HS-5 (cell line): ENCODE results near the gene SEPTIN5.
"Not testable (repeated sequence)": the region's sequence is repeated elsewhere in the genome, so short reads cannot be mapped to it uniquely, and the experiment has no call there.

Experiments used
- DNase-seq: peaks from one replicate; pipeline ENCODE4 v3.0.0-alpha.2; 2012; ENCODE audit warnings: low read depth

SEPTIN5 gene

GRCh38 chr22:19680911-19681862, 33.1 kb upstream of the SEPTIN5 start:
- no peak for DNase-seq

- DNase-seq: no peak
Observed at GRCh38 chr22:19681863-19682245, 32.4 kb upstream of the SEPTIN5 start.

GRCh38 chr22:19686946-19687345, 27.4 kb upstream of the SEPTIN5 start:
- DNase-seq: no peak

- no peak for DNase-seq
Observed at GRCh38 chr22:19687561-19688300, 26.6 kb upstream of the SEPTIN5 start.

DNA sequence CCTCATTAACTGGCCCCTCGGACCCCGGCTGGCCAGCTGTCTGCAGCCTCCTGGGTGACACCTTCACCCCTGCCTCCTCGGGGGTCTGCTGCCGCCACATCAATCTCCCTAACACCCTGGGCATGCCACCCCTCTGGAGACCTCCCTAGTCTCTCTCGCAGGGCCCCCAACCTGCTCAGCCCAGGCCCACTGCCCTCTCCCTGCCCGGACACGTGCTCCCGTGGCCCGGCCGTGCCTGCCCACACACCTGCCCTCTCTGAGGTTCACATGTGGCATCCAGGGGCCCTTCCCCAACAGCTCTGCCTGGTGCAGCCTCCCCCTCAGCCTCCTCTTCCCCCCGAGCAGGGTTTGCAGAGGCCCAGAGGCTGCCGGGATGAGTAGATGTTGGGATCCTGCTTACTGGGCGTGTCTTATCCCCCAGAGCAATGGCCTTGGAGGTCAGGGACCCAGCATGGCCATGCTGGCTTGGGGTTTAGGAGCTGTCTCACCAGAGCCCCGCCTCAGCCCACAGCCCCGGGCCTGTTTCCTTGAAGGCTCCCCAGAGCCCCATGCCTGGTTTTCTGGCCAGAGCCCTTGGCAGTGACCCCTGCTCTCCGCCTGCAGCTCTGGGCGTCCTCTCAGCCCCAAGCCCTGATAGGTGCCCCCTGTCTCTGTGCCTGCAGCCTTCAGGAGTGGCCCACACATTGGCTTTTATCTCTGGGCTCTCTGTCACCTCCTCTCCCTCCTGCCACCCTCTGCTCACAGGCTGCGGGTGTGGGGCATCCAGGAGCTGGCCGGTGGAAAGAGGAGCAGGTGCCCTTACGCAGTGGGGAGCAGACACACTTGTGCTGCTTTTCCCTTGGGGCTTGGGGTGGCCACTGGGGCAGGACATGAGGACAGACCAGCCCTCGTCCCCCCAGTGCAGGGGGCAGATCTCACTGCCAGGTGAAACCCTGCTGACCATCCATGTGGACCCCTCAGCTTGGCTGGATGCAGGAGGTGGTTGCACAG, 25.7 kb upstream of the SEPTIN5 start:
- DNase-seq: no peak

DNA sequence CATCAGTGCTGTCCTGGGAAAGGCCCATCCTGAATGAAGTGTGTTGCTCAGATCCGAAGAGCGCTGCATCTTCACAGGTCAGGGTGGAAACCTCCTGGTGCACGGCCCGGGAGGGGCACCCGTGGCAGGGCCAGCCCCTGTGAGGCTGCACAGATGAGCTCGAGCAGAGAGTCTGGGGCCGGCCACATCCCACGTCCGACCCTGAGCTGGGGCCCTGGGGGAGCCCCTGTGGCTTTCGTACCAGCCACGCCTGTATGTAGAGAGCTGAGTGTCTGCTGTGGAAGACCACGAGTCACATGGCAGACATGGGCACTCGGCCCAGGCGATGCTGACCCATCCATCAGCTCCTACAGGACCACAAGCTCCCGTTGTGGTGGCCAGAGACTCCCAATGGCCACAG, 24.9 kb upstream of the SEPTIN5 start:
- DNase-seq: no peak

GRCh38 chr22:19691007-19691720, 23.1 kb upstream of the SEPTIN5 start:
- no peak for DNase-seq

DNA sequence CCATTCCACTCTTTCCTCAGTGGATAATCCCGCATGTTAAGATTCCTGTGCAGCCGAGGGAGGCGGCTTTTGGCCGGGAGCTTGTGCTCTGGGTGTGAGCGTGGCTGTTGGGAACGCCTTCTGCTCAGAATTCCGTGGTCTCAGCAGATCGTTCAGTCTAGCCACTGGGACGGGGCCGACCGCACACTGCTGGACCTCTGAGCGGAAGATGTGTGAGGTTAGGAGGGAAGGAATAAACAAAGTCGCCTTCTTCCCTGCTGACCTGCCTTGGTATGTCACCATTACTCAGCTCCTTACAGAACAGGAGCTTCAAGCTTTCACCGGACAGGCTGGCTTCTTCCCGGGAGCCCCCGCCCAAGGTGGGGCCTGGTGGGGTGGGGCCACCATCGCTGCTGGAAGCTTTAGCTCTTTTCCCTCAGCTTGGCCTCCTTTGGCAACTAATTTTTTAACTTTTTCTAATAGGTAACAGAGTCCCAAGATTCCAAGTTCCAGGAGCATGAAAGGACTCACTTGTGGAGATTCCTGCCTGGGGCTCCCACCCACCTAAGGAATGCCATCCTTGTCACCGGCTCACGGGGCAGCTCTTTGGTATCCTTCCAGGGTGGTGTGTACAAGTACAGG, 22.5 kb upstream of the SEPTIN5 start:
- no peak for DNase-seq

DNA sequence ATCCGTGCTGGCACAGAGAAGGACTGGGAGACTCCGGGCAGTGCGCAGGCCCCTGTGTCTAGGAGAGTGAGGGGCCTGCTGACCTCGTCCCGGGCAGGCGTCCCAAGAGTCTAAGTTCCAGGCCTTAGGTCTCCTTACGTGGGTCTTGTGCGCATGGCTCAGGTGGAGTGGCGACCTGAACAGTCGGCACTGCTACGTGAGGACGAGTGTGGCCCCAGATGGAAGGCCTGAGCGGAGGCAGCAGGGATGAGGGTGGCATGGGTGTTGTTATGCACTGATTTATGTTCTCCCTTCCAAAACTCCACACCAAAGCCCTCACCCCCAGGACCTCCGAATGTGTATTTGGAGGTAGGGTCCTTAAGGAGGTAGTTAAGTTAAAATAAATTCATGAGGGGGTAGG, 20.7 kb upstream of the SEPTIN5 start:
- no peak for DNase-seq

- DNase-seq: no peak
Observed at GRCh38 chr22:19693981-19694670, 20.2 kb upstream of the SEPTIN5 start.

GRCh38 chr22:19694696-19695095, 19.6 kb upstream of the SEPTIN5 start:
- DNase-seq: no peak

DNA sequence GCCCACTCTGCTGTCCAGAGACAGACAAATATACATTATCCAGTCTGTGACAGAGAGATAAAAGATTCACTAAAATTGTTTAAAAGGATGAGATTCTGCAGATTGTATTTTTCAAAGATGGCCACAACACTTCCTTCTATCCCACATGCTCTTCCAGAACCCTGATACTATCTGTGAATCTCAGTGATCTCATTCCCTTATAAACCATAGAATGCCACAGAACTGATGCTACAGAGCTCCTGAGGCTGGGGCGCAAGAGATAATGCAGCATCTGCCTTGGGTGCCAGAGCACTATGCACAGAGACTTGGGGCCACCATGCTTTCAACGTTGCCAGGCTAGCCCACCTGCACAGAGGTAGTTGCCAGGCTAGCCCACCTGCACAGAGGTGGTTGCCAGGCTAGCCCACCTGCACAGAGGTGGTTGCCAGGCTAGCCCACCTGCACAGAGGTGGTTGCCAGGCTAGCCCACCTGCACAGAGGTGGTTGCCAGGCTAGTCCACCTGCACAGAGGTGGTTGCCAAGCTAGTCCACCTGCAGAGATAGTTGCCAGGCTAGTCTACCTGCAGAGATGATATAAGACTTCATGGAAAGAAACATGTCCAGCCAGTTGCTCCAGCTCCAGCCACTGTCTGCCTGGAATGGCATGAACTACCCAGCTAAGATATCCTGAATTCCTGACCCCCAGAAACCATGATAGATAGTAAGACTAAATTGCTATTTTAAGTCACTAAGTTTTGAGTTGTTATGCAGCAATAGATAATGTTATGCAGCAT, 17.6 kb upstream of the SEPTIN5 start:
- no peak for DNase-seq

DNA sequence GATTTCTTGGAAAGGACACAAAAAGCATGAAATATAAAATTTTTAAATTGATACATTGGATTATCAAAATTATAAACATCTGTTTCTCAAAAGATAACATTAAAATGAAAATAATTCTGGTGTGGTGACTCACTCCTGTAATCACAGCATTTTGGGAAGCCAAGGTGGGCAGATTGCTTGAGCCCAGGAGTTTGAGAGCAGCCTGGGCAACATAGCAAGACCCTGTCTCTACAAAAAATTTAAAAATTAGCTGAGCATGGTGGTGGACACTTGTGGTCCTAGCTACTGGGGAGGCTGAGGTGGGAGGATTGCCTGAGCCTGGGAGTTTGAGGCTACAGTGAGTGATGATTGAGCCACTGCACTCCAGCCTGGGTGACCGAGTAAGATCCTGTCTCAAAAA, 16.4 kb upstream of the SEPTIN5 start:
- not testable (repeated sequence) for DNase-seq

- DNase-seq: no peak
Observed at GRCh38 chr22:19700790-19701419, 13.4 kb upstream of the SEPTIN5 start.

DNA sequence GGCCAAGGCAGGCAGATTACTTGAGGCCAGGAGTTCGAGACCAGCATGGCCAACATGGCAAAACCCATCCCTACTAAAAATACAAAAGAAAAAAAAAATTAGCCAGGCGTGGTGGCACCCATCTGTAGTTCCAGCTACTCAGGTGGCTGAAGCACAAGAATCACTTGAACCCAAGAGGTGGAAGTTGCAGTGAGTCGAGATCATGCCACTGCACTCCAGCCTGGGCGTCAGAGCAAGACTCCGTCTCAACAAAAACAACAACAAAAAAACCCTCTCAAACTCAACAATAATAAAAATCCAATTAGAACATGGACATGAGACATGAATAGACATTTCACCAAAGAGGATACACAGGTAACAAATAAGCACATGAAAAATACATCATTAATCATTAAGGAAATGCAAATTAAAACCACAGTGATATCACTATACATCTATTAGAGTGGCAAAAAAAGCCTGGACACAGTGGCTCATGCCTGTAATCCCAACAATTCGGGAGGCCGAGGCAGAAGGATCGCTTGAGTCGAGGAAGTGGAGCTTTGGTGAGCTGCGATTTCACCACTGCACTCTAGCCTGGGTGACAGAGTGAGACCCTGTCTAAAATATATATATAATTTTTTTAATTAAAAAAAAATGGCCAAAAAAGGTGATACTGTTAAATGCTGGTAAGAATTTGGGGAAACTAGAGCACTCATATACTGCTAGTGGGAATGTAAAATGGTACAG, 12.7 kb upstream of the SEPTIN5 start:
- DNase-seq: no peak

DNA sequence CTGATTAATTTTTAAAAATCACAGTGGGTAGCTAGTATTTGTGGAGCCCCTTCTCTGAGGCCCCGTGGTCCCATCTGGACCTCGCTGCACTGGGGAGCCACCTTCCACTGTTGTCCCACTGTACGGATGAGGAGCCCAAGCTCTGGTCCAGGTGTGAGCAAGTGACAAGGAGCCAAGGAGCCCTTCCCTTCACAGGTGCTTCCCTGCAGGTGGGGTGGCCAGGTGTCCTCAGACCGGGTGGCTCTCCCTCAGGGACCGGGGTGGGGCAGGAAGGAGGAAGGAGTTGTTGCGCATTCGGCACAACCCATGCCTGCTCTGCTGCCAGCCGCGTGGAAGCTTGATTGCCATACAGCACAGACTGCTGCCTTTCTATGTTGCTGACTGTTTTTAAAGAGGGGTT, 10.4 kb upstream of the SEPTIN5 start:
- DNase-seq: no peak

DNA sequence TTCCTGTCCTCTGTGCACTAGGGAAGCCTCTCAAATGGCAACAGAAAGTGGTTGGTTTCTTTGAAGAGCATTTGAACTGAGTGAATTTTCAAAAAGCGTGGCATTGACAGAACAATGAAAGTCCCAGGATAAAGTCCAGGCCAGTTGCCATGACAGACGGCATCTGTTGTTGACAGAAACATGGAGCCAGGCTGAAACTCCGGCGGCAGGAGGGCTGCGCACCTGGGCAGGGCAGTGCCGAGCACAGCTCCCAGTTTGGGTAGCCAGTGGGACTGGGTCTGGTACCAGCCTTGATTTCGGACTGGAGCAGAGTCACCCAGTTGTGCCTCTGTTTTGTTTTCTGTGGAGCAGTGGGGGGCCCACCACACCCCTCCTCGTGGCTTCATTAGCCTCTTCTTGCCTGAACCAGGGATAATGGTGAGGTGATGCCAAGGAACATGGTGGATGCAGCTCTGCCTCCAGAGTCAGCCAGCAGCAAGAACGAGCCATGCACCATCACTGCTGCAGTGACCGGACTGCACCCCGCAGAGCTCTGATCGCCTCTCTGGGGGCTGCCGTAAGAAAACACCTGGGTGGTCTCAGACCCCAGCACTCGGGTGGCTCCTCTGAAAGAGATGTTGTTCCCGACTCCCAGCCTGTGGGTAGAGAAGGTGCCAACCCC, 9.8 kb upstream of the SEPTIN5 start:
- no peak for DNase-seq
